Tibial nerve (tissue), 3 donors: ENCODE results near the gene SLC25A44.

Experiments used
- POLR2A ChIP-seq, 2 donors: fragments of 450-650 bp; IDR thresholded peaks; one replicate each; pipeline ENCODE4 v1.6.1; 2017; ENCODE audit warnings: antibody characterized with exemption in 2 of 2, mild to moderate bottlenecking in 2 of 2, moderate library complexity in 2 of 2
- TF ChIP-seq, protein P1 (sequence below), 5 experiments: fragments of 200-600 bp in 3 of 5; fragments of 450-650 bp in 2 of 5; sonication (generic) in 3 of 5; IDR thresholded peaks; one replicate each; pipeline ENCODE4 v1.5.1; 2016 to 2019; ENCODE audit warnings: antibody characterized with exemption in 5 of 5, mild to moderate bottlenecking in 3 of 5, moderate library complexity in 2 of 5

DNA sequence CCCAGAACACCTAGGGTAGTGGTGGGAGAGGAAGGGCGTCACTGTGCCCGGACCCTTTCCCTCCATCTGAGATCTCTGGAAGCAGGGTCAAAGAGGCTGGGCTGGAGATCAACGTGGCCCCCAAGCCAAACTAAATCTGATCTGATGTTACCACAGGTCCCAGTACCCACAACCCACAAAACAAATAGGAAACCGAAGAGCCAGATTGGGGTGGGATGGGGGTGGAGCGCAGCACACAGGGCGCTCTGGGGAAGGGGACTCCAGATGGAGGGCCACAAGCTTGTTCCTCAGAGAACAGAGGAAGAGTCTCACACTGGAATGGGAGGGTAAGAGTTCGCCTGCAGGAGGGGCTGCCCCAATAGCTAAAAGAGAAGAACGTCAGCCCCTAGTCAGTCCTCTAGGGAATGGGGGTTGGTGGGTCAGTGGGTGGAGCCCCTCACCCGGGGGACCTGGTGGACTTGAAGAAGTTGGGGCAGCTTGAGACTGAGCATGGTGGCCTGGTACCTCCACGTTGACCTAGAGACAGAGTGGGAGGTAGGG, 52.4 kb downstream of the SLC25A44 start:
- TF ChIP-seq, protein P1, sequence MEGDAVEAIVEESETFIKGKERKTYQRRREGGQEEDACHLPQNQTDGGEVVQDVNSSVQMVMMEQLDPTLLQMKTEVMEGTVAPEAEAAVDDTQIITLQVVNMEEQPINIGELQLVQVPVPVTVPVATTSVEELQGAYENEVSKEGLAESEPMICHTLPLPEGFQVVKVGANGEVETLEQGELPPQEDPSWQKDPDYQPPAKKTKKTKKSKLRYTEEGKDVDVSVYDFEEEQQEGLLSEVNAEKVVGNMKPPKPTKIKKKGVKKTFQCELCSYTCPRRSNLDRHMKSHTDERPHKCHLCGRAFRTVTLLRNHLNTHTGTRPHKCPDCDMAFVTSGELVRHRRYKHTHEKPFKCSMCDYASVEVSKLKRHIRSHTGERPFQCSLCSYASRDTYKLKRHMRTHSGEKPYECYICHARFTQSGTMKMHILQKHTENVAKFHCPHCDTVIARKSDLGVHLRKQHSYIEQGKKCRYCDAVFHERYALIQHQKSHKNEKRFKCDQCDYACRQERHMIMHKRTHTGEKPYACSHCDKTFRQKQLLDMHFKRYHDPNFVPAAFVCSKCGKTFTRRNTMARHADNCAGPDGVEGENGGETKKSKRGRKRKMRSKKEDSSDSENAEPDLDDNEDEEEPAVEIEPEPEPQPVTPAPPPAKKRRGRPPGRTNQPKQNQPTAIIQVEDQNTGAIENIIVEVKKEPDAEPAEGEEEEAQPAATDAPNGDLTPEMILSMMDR (IDR thresholded peaks at IDR 0.05): no peak
- no peak for TF ChIP-seq POLR2A (IDR thresholded peaks at IDR 0.05)
